Kidney (tissue), 14 donors: ENCODE measurements around the gene SKI. TPM values are rescaled to one million over a fixed set of nuclear protein-coding genes. Genes with fewer than 3 reads are reported as not detected.

ENCODE experiments used
- DNase-seq, 5 donors: peaks; one replicate each; pipeline ENCODE4 v3.0.0-alpha.2; 2013 to 2020
- FAIRE-seq: peaks from 2 replicates; lab custom pipeline; 2012; peaks lifted over from hg19 to GRCh38; lab: Jason Lieb, UNC
- H3K27ac ChIP-seq, 2 donors: one replicate each; pipeline ENCODE4 v1.7.0; 2013; ENCODE audit warnings: low read depth in 2 of 2, low read length in 2 of 2, inconsistent platforms in 1 of 2
- H3K27me3 ChIP-seq: one replicate; pipeline ENCODE4 v1.7.1; 2013; ENCODE audit warnings: low read length, inconsistent platforms; ENCODE audit not compliant: control insufficient read depth, insufficient read depth
- H3K36me3 ChIP-seq, 3 donors: one replicate each; pipeline versions ENCODE4 v1.7.0 to v1.7.1; 2013; ENCODE audit warnings: low read length in 3 of 3, control low read depth in 1 of 3, inconsistent platforms in 1 of 3; ENCODE audit not compliant: insufficient read depth in 3 of 3, control insufficient read depth in 2 of 3
- H3K4me1 ChIP-seq, 3 donors: one replicate each; pipeline versions ENCODE4 v1.7.0 to v1.7.1; 2013; ENCODE audit warnings: low read length in 3 of 3, inconsistent platforms in 1 of 3, low read depth in 1 of 3; ENCODE audit not compliant: control insufficient read depth in 2 of 3, insufficient read depth in 2 of 3
- H3K4me3 ChIP-seq, 3 donors: one replicate each; pipeline versions ENCODE4 v1.7.0 to v1.8.1; 2013; ENCODE audit warnings: low read length in 3 of 3, control low read depth in 1 of 3, inconsistent platforms in 1 of 3
- H3K9ac ChIP-seq, 3 donors: one replicate each; pipeline versions ENCODE4 v1.7.0 to v1.7.1; 2013; ENCODE audit warnings: low read length in 3 of 3, control low read depth in 1 of 3, inconsistent platforms in 1 of 3
- H3K9me3 ChIP-seq, 3 donors: one replicate each; pipeline versions ENCODE4 v1.7.0 to v1.7.1; 2013; ENCODE audit warnings: low read length in 3 of 3, control low read depth in 1 of 3, inconsistent platforms in 1 of 3; ENCODE audit not compliant: control insufficient read depth in 2 of 3, insufficient read depth in 1 of 3
- intact Hi-C: fragments of 100-400 bp; cut with DNase I; formaldehyde crosslinking; loops from one replicate; pipeline ENCODE4 v1.11.1; 2022
- polyA plus RNA-seq: library from polyadenylated mRNA; stranded (reverse); fragments of 350-450 nt; fragmentation: Illumina TruSeq; extraction: RNeasy Lipid Tissue Mini Kit (QIAGEN cat#74804); gene quantifications from one replicate; pipeline ENCODE4 v1.2.3, GENCODE V29; 2014; ENCODE audit warnings: low read depth, low replicate concordance; ENCODE audit not compliant: insufficient read depth
- total RNA-seq: library from RNA; stranded (reverse); fragmentation: NEBNext Ultra II Directional; extraction: Animal tissue kit (Norgen Biotek cat#: 25700); gene quantifications from one replicate; pipeline ENCODE4 v1.2.1, GENCODE V29; 2021
- TF ChIP-seq, protein P1 (sequence below): IDR thresholded peaks from 3 replicates; pipeline ENCODE4 v1.5.1; 2012; ENCODE audit warnings: mild to moderate bottlenecking, moderate library complexity, borderline replicate concordance; ENCODE audit not compliant: insufficient read depth; ENCODE audit errors: extremely low read depth
- donor health status: control.
- donor health status: control.
- donor health status: control.
- donor health status: control.
- donor health status: control.
- donor health status: DM: yes; HTN: yes; CAD: no.
- donor health status: Normal renal cell carcinoma (clear cell type).

The SKI gene
- total and polyA plus RNA-seq, 2 donors from 2014 or later, result 9.2 to 78.6 TPM

DNA sequence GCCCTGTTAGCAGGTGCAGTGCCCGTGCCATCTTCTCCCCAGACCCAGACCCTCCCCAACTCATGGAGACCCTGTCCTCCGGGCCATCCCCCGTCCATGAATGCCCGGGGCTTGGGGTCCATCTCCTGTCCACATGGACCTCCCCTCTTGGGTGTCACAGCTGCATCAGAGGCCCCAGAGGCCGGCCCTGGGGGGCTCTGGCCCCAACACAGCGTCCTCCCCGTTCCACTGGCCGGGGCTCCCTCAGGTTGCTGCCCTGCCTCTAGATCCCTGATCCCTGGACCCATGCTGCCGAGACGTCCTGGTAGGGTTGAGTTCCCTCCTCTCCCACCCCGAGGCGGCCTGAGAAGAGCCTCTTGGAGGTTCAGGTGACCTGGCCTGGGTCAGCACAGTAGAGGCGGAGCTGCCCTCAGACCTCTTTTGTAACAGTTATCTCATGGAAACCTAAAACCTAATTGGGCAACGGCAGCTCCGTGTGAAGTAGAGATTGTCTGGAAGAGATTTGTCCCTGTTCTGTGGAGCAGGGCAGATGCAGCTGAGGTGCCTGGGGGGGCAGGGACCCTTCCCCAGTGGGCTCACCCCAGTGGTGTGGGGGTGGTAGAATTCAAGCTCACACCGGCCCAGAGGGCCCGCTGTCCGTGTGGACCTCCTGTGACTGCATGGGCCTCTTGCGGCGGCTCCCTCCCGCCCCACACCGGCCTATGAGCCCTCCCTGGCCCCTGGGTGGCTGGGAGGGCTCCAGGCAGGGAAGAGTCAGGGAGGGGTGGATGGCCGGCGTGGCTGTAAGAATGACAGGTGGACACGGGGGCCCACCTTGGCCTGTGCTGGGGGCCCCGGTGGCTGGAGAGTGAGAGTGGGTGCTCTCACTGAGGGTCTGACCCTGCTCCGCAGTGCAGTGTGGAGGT is 56.1 kb downstream of the SKI start:
- DNase-seq, result peak in 4 of 5 donors; percentile 26 to 65 (median 46)
- Histone ChIP-seq H3K4me1 (peaks cover 0 to 14% (median 6%) of the 10 kb centered on the region in 3 donors), H3K27ac (peak overlapping the region in 1 of 2 donors; percentile 22), H3K9me3 (no peaks in the 10 kb centered on the region), H3K27me3 (no peaks in the 10 kb centered on the region), H3K4me3 (no peak overlapping the region), H3K9ac (no peak overlapping the region), H3K36me3 (no peaks in the 10 kb centered on the region)
- TF ChIP-seq, protein P1, sequence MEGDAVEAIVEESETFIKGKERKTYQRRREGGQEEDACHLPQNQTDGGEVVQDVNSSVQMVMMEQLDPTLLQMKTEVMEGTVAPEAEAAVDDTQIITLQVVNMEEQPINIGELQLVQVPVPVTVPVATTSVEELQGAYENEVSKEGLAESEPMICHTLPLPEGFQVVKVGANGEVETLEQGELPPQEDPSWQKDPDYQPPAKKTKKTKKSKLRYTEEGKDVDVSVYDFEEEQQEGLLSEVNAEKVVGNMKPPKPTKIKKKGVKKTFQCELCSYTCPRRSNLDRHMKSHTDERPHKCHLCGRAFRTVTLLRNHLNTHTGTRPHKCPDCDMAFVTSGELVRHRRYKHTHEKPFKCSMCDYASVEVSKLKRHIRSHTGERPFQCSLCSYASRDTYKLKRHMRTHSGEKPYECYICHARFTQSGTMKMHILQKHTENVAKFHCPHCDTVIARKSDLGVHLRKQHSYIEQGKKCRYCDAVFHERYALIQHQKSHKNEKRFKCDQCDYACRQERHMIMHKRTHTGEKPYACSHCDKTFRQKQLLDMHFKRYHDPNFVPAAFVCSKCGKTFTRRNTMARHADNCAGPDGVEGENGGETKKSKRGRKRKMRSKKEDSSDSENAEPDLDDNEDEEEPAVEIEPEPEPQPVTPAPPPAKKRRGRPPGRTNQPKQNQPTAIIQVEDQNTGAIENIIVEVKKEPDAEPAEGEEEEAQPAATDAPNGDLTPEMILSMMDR, result no peak
- no peak for FAIRE-seq
- intact Hi-C loops, result no loop called here

DNA sequence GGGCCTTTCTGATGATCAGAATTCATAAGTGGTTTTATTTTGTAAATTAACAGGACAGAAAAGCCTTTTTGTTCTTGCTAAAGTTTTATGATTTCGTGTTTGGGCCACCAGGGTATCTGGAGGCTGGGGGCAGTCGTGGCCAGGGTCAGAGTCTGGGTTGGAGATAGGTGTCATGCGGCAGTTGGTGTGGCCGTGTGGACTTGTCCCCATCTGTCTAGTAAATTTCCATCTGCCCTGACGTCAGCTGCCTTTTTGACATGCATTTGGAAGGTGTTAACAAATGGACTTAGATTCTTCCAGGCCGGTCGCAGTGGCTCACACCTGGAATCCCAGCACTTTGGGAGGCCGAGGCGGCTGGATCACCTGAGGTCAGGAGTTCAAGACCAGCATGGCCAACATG is 56.8 kb downstream of the SKI start:
- no peak for FAIRE-seq
- TF ChIP-seq, protein P1, result no peak
- H3K9me3 ChIP-seq, result no peaks in the 10 kb centered on the region

DNA sequence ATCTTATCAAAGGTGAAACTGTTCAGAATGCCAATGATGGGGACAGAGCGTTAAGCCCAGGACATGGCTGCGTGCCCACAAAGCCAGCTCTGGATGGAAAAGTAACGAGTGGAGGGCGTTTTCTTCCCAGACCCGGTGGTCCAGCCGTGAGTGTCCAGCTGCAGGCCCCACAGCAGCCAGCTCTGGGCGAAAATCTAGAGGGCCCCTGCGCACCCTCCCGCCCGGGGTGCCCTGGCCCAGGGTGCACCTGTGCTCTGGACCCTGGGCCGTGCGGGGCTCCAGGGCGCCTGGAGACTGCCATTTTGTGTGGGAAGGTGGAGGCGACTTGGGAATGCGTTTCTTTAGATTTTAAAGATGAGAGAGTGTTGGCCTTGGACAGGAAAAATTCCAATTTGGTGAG is 58.8 kb downstream of the SKI start:
- DNase-seq (no peak), FAIRE-seq (no peak)
- no peak overlapping the region for H3K4me3 ChIP-seq
- intact Hi-C loops, result no loop called here
- no peak overlapping the region for H3K27ac ChIP-seq
- peaks cover 0 to 20% (median 9%) of the 10 kb centered on the region in 3 donors for H3K4me1 ChIP-seq
- TF ChIP-seq, protein P1, result no peak
- H3K36me3 ChIP-seq, result no peaks in the 10 kb centered on the region
- no peak overlapping the region for H3K9ac ChIP-seq
- no peaks in the 10 kb centered on the region for H3K9me3 ChIP-seq
- no peaks in the 10 kb centered on the region for H3K27me3 ChIP-seq

More for the DNA sequence above, 56.8 kb downstream of the SKI start:
- peak in 1 of 5 donors; percentile 46 for DNase-seq
- intact Hi-C loops, result no loop called here
- Histone ChIP-seq H3K27ac (no peak overlapping the region), H3K4me1 (peaks cover 0 to 13% (median under 1%) of the 10 kb centered on the region in 3 donors), H3K4me3 (no peak overlapping the region), H3K27me3 (no peaks in the 10 kb centered on the region), H3K9ac (no peak overlapping the region), H3K36me3 (no peaks in the 10 kb centered on the region)
